ENCODE results near the gene ZNF438.

The ZNF438 gene

GRCh38 chr10:31013331-31013730 lies 18.3 kb downstream of the ZNF438 start:
- no peak for DNase-seq (ENCODE audit: low read depth)

DNA sequence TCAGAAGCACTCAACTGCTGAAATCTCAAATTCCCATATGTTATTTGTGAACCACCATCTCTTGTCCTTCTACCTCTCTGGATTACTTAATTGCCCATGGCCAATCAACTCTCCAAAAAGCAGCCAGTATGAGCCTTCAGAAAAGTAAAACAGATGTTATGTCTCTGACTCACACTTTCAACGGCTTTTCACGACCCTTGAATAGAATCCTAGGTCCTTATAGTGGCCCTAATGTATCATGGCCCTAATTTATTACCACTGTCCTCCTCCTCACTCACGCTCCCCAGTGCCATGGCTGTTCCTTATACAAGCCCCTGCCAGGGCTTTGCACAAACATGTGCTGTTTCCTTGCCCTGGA lies 20.0 kb downstream of the ZNF438 start:
- no peak for DNase-seq (ENCODE audit: low read depth)

GRCh38 chr10:31011017-31011664 lies 20.5 kb downstream of the ZNF438 start:
- DNase-seq (ENCODE audit: low read depth): no peak

DNA sequence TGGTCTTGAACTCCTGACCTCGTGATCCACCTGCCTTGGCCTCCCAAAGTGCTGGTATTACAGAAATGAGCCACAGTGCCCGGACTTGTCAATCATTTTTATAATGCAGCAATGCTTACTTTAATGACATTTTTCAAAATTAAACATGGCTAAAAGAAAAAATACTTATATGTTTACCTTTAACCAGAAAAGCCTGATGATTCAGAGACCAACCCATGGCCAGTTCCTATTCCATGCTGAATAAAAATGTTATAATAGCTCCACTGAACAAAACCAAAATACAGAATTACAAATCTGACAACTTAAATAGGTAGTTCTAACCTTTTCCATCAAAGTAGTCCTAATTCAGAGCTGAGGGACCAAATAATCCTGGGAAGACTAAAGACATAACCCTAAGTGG lies 21.6 kb downstream of the ZNF438 start:
- DNase-seq (ENCODE audit: low read depth): no peak

DNA sequence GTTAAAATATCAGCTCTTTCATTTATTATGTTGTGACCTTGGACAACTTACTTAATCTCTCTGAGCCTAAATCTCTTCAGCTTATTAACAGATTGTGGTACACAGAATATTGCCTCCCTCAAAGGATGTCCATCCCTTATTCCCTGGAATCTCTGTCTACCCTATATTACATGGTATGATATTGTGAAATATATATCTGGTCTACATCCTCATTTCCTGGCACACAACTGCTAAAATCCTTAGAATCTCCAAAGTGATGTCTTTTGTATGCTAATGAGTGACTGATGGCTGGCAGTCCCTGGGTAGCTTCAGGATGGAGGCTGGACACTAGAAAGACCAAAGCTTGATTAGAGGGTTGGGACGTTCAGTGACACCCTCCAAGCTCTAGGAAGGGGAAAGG lies 25.8 kb downstream of the ZNF438 start:
- DNase-seq (ENCODE audit: low read depth): no peak

GRCh38 chr10:31004611-31005193 lies 27.0 kb downstream of the ZNF438 start:
- DNase-seq (ENCODE audit: low read depth): no peak

- DNase-seq (ENCODE audit: low read depth): no peak
Observed at GRCh38 chr10:31001740-31002139, 29.9 kb downstream of the ZNF438 start.

GRCh38 chr10:31000867-31001266 lies 30.8 kb downstream of the ZNF438 start:
- no peak for DNase-seq (ENCODE audit: low read depth)

- no peak for DNase-seq (ENCODE audit: low read depth)
Observed at GRCh38 chr10:31000071-31000782, 31.4 kb downstream of the ZNF438 start.

DNA sequence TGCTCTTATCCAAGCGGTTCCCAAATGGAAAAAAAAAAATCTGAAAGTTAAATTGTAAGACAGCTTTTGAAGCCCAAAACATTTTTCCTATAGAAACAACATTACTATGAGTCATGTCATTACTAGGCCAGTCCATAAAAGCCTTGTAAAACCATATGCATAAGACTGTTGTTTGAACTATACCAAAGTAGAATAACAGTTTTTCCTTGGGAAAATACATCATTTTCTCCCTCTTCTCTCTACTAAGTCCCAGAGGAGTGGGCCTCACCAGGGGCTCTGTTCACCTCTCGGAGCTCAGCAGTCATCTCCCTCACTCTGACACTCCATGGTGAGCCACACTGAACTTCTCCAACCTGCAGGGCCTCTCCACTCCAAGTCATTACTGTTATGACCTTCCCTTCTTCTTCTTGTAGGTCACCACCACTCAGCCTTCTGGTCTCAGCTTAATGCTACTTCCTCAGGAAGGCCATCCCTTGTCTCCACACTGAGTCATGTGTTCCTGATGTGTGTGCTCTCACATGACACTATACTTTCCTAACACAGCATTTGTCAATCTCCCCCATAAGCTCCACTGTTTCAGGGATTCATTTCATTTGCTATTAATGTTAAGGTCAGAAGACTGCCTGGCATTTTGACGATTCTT lies 32.5 kb downstream of the ZNF438 start:
- no peak for DNase-seq (ENCODE audit: low read depth)

- DNase-seq (ENCODE audit: low read depth): no peak
Observed at GRCh38 chr10:30997536-30998235, 34.0 kb downstream of the ZNF438 start.

DNA sequence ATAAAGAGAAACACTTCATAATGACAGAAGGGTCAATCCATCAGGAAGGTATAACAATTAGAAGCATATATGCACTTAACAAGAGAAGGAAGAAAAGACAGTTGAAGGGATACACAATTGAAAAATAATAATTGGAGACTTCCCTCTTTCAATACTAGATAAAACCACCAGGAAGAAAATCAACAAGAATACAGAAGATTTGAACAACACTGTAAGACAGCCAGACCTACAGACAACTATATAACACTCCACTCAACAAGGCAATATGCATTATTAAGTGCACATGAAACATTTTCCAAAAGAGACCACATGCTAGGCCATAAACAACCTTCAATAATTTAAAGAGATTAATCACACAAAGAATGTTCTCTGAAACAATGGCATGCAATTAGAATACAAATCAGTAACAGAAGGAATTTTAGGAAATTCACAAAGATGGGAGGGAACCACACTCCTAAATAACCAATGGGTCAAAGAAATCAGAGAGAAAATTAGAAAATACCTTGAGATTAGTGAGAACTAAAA lies 35.1 kb downstream of the ZNF438 start:
- DNase-seq (ENCODE audit: low read depth): no peak

- DNase-seq (ENCODE audit: low read depth): no peak
Observed at GRCh38 chr10:30995081-30995770, 36.4 kb downstream of the ZNF438 start.

DNA sequence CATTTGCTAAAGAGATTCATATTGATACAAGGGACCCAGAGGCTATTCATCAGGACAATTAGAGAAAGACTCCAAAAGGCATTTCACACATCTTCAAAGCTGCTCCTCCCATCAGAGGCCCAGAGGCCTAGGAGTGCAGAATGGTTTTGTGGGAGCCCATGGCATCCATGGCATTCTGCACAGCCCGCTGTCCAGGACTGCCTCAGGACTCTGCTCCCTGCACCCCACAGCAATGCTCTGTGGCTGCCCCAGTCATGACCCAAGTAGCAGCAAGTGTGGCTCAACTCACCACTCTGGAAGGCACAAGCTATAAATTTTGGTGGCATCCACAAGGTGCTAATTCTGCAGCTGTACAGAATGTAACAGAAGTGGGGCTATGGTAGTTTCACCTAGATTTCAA lies 38.5 kb downstream of the ZNF438 start:
- no peak for DNase-seq (ENCODE audit: low read depth)

DNA sequence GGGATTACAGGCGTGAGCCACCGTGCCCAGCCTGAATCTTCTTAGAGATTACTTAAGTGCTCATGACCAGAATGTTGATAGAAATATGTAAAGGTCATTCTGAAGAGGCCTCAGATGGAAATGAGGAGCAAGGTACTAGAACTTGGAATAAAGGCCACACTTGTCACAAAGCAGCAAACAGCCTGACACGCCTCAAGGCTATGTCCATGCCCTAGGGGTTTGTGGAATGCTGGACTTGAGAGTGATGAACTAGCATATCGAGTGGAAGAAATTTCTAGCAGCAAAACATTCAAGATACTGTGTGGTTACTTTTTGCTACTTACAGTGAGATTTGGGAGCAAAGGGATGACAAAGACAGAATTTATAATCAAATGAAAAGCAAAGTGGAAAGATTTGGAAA lies 39.0 kb downstream of the ZNF438 start:
- DNase-seq (ENCODE audit: low read depth): no peak

DNA sequence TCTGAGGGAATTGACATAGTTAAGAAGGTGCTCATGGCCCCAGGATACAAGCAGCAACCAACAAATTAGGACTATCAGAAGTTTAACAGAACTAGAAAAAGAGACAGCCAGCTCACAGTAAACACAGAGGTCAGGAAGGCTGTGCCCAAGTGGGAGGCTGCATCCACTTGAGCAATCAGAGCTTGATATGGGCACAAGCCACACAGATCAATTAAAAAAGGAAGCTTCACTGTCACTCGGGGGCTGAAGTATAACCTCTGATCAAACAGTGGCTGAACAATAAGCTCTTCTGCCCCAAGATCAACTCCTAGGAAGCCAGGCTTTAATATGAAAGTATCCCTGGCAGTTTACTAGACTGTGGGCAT lies 40.0 kb downstream of the ZNF438 start:
- DNase-seq (ENCODE audit: low read depth): no peak

GRCh38 chr10:30990971-30991646 lies 40.6 kb downstream of the ZNF438 start:
- DNase-seq (ENCODE audit: low read depth): no peak

DNA sequence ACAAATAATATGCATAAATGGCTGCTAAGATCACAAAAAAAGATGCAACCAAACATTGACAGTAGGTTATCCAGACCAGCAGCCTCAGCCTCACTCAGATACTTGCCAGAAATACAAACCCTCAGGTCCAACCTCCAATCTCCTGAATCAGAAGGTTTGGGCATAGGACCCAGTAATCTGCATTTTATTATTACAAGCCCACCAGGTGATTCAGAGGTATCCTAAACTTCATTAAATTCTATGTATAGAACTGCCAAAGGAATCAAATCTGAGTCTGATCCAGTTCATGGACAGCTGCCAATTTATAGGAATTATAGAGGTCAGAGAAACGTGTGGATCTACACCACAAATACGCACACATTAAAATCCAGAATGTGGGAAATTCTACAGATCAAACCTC lies 41.3 kb downstream of the ZNF438 start:
- DNase-seq (ENCODE audit: low read depth): no peak

GRCh38 chr10:30988831-30989435 lies 42.7 kb downstream of the ZNF438 start:
- DNase-seq (ENCODE audit: low read depth): no peak

DNA sequence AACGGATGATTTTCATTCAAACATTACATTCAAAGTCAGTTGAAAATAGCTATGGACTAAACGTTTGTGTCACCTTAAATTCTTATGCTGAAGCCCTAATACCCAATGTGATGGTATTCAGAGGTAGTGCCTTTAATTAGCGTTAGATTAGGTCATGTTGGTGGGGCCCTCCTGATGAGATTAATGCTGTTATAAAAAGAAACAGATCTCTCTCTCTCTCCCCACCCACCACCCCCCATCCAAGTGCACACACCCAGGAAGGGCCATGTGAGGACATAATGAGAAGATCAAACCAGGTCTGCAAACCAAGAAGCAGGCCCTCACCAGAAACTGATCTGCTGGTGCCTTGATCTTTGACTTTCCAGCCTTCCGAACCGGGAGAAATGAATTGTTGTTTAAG lies 44.2 kb downstream of the ZNF438 start:
- DNase-seq (ENCODE audit: low read depth): no peak

DNA sequence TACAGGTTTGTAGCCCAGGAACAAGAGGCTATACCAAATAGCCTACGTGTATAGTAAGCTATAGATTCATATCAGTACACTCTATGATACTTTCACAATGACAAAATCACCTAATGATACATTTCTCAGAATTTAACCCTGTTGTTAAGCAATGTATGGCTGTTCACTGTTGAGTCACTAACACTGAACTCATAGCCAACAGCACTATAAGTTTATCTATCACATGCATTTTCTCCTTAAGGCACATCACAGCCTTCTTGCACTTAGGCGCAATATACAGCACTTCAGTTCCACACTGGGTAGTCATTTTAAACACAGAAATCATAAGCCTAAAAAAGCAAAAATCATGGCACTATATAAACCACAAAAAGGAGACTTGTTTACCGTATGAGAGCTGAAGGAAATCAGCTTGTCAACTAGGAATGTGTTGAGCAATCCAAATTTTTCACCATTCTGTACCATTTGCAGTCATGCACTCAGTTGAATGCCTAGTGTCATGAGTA lies 45.6 kb downstream of the ZNF438 start:
- no peak for DNase-seq (ENCODE audit: low read depth)
